ENCODE results near the gene KRTDAP.

Gene KRTDAP

DNA sequence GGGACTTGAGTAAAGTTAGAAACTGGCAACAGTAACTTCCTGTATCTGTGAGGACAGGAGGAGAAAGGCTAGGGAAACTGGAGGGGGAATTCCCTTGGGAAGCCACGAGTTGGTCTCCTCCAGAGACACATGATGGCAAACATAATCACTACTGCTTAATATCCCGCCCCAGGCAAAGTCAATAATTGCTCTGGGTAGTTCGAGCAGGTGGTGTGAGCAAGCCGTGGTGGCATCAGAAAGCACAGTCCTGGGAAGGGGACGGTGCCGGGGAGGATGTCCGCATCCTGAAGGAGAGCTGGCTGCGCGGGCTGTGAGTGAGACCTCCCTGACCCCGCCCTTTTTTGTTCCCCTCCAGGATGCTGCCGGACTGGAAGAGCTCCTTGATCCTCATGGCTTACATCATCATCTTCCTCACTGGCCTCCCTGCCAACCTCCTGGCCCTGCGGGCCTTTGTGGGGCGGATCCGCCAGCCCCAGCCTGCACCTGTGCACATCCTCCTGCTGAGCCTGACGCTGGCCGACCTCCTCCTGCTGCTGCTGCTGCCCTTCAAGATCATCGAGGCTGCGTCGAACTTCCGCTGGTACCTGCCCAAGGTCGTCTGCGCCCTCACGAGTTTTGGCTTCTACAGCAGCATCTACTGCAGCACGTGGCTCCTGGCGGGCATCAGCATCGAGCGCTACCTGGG lies 40.8 kb downstream of the KRTDAP start:
- no peak for DNase-seq

DNA sequence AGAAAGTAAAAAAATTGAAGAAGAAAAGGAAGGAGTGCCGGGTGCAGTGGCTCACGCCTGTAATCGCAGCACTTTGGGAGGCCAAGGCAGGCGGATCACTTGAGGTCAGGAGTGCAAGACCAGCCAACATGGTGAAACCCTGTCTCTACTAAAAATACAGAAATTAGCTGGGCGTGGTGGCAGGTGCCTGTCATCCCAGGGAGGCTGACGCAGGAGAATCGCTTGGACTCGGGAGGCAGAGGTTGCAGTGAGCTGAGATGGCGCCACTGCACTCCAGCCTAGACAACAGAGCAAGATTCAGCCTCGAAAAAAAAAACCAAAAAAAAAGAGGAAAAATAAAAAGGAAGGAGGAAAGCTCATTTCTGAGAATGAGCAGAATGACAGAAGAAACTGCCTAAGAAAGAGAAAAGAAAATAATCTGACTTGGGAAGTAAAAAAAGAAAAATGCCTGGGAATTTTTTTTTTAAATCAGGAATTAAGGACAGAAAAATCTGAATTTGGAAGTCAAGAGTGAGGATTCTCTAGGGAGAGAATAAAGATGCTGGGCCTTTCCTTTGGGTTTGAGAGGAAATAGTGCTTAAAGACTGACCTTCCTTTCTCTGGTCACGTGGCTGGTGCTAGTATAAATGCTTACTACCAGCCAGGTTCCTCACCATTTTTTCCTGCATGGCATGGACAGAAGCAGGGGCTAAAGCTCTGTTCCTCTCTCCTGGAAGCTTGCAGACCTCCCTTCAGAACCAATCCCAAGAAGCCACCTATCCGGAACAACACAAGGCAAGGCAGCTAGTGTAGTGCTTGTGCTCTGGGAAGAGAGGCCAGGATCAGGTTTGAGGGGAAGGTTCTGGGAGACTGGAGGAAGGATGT lies 42.4 kb downstream of the KRTDAP start, which contains the start of gene FFAR2:
FFAR2 (plus strand) TSS at position 652 of the 864 bp plus-strand sequence. CDS start 1,458 bp downstream, outside the sequence.
- DNase-seq = no peak

DNA sequence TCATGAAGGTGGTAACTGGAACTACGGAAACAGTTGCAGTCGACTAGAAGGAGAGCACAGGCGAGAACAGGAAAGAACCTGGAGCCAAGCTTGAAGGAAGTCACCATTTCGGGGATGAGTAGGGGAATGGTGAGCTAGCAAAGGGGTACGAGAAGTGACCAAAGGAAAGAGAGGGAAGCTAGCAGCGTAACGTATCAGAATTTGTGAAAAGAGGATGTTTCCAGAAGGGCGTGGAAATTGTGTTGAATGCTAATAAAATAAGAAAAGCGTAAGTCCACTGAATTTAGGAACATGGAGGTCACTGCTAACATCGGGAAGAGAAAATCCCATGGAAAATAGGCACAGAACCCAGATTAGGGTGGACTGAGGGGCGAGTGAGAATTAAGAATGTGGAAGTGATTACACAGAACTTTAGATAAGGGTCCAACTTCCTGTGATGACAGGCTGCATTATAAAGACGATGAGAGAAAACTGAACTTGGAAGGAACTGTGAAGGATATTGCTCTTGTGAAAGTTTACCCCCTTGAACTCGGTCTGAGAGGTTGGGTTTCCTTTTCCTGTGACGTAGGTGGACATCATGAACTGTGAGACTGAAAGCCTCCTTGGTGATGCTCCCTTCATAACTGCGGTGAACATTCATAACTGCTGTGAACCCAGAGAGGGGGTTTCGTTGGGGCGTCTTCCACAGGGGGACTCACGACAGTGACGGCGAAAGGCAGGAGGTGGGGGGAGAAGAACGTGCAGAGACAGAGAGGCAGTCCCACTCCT lies 44.3 kb downstream of the KRTDAP start:
- peak; percentile 57 for DNase-seq

DNA sequence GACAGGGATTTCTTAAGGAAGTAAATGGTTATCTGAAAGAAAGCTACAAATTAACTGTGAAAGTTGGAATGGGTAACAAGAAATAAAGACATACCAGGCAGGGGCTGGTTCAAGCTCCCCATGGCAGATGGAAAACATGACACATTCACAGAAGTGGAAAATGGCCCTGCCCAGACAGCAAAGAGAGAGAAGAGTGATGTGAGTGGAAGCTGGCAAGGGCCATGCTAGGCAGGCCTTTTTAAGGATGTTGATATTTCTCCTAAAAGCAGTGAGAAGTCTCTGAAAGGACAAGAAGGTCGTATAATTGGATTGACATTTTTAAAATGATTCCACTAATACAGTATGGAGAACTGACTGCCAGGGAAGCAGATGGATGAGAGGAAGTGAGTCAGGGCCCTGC lies 45.5 kb downstream of the KRTDAP start:
- no peak for DNase-seq

DNA sequence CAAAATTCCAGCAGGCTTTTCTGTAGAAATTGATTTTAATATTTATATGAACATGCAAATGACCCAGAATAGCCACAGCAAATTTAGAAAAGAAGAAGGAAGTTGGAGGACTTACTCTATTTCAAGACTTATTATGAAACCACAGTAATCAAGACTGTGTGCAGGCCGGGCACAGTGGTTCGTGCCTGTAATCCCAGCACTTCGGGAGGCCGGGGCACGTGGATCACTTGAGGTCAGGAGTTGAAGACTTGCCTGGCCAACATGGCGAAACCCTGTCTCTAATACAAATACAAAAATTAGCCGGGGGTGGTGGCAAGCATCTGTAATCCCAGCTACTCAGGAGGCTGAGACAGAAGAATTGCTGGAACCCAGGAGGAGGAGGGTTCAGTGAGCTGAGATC lies 48.2 kb downstream of the KRTDAP start:
- DNase-seq = no peak

GRCh38 chr19:35439921-35440320 lies 50.3 kb downstream of the KRTDAP start:
- no peak for DNase-seq

- no peak for DNase-seq
Observed at GRCh38 chr19:35438527-35438926, 51.7 kb downstream of the KRTDAP start.

- DNase-seq = no peak
Observed at GRCh38 chr19:35438096-35438495, 52.2 kb downstream of the KRTDAP start.

- no peak for DNase-seq
Observed at GRCh38 chr19:35437406-35437951, 52.8 kb downstream of the KRTDAP start.

Data from CD4-positive, alpha-beta T cell treated with Interleukin-12 subunit alpha and Interleukin-12 subunit beta, for 1 hour (primary cell).